Measurements from ENCODE around the gene ITPR1.

ITPR1 gene

GRCh38 chr3:4778119-4778518 is 285.0 kb downstream of the ITPR1 start:
- TF ChIP-seq CTCF (IDR thresholded peaks at IDR 0.05; ENCODE audit: low read depth, low read length), result no peak
- Histone ChIP-seq H3K27me3 (no peaks in the 10 kb centered on the region), H3K9me3 (no peaks in the 10 kb centered on the region), H3K36me3 (peaks cover 17% of the 10 kb centered on the region), H3K4me3 (ENCODE audit: low read depth, low read length) (no peak overlapping the region), H3K4me1 (no peaks in the 10 kb centered on the region)
- DNase-seq, result no peak

- no peaks in the 10 kb centered on the region for H3K4me1 ChIP-seq
- H3K4me3 ChIP-seq (ENCODE audit: low read depth, low read length), result no peak overlapping the region
- TF ChIP-seq CTCF (IDR thresholded peaks at IDR 0.05; ENCODE audit: low read depth, low read length), result no peak
- DNase-seq, result no peak
- peaks cover 23% of the 10 kb centered on the region for H3K36me3 ChIP-seq
- H3K9me3 ChIP-seq, result no peaks in the 10 kb centered on the region
- no peaks in the 10 kb centered on the region for H3K27me3 ChIP-seq
Observed at GRCh38 chr3:4778740-4779139, 285.6 kb downstream of the ITPR1 start.

- no peaks in the 10 kb centered on the region for H3K9me3 ChIP-seq
- no peak for TF ChIP-seq CTCF (IDR thresholded peaks at IDR 0.05; ENCODE audit: low read depth, low read length)
- H3K27me3 ChIP-seq, result no peaks in the 10 kb centered on the region
- H3K4me3 ChIP-seq (ENCODE audit: low read depth, low read length), result no peak overlapping the region
- peaks cover 21% of the 10 kb centered on the region for H3K36me3 ChIP-seq
- H3K4me1 ChIP-seq, result no peaks in the 10 kb centered on the region
- no peak for DNase-seq
Observed at GRCh38 chr3:4780545-4780957, 287.4 kb downstream of the ITPR1 start.

- no peak overlapping the region for H3K4me3 ChIP-seq (ENCODE audit: low read depth, low read length)
- TF ChIP-seq CTCF (IDR thresholded peaks at IDR 0.05; ENCODE audit: low read depth, low read length), result no peak
- H3K27me3 ChIP-seq, result no peaks in the 10 kb centered on the region
- no peaks in the 10 kb centered on the region for H3K4me1 ChIP-seq
- H3K36me3 ChIP-seq, result peaks cover 18% of the 10 kb centered on the region
- DNase-seq, result no peak
- no peaks in the 10 kb centered on the region for H3K9me3 ChIP-seq
Observed at GRCh38 chr3:4782095-4782494, 288.9 kb downstream of the ITPR1 start.

GRCh38 chr3:4785551-4785950 is 292.4 kb downstream of the ITPR1 start:
- Histone ChIP-seq H3K36me3 (peaks cover 11% of the 10 kb centered on the region), H3K4me1 (no peaks in the 10 kb centered on the region)

GRCh38 chr3:4786431-4786830 is 293.3 kb downstream of the ITPR1 start:
- Histone ChIP-seq H3K9me3 (no peaks in the 10 kb centered on the region), H3K36me3 (peaks cover 20% of the 10 kb centered on the region), H3K27me3 (no peaks in the 10 kb centered on the region), H3K4me1 (no peaks in the 10 kb centered on the region), H3K4me3 (ENCODE audit: low read depth, low read length) (no peak overlapping the region)
- no peak for DNase-seq
- TF ChIP-seq CTCF (IDR thresholded peaks at IDR 0.05; ENCODE audit: low read depth, low read length), result no peak

More at GRCh38 chr3:4785551-4785950, 292.4 kb downstream of the ITPR1 start:
- no peak for TF ChIP-seq CTCF (IDR thresholded peaks at IDR 0.05; ENCODE audit: low read depth, low read length)
- Histone ChIP-seq H3K9me3 (no peaks in the 10 kb centered on the region), H3K4me3 (ENCODE audit: low read depth, low read length) (no peak overlapping the region), H3K27me3 (no peaks in the 10 kb centered on the region)
- no peak for DNase-seq
